HEK293 (cell line): ENCODE results near the gene MYO18B.

Experiments
- CTCF ChIP-seq: fragments of 450-650 bp; formaldehyde crosslinking; IDR thresholded peaks from 2 replicates; pipeline ENCODE4 v1.5.1; 2016; ENCODE audit warnings: missing biosample characterization, missing genetic modification characterization
- FEZF1 ChIP-seq: fragments of 450-650 bp; formaldehyde crosslinking; IDR thresholded peaks from 2 replicates; pipeline ENCODE4 v1.5.1; 2016; ENCODE audit warnings: missing biosample characterization, missing genetic modification characterization
- KLF16 ChIP-seq: fragments of 450-650 bp; formaldehyde crosslinking; IDR thresholded peaks from 2 replicates; pipeline ENCODE4 v1.5.1; 2017; ENCODE audit warnings: missing biosample characterization, missing genetic modification characterization
- ZBTB10 ChIP-seq: fragments of 450-650 bp; formaldehyde crosslinking; IDR thresholded peaks from 2 replicates; pipeline ENCODE4 v1.5.1; 2016; ENCODE audit warnings: missing biosample characterization, missing genetic modification characterization
- ZBTB21 ChIP-seq: fragments of 450-650 bp; formaldehyde crosslinking; IDR thresholded peaks from 2 replicates; pipeline ENCODE4 v1.5.1; 2017; ENCODE audit warnings: missing biosample characterization, missing genetic modification characterization
- ZBTB8A ChIP-seq: fragments of 450-650 bp; formaldehyde crosslinking; IDR thresholded peaks from 2 replicates; pipeline ENCODE4 v1.5.1; 2016; ENCODE audit warnings: missing biosample characterization, missing genetic modification characterization
- ZIC2 ChIP-seq: fragments of 450-650 bp; formaldehyde crosslinking; IDR thresholded peaks from 2 replicates; pipeline ENCODE4 v1.5.1; 2016; ENCODE audit warnings: missing biosample characterization, missing genetic modification characterization
- ZNF175 ChIP-seq: fragments of 450-650 bp; formaldehyde crosslinking; IDR thresholded peaks from 2 replicates; pipeline ENCODE4 v1.5.1; 2016; ENCODE audit warnings: missing biosample characterization, missing genetic modification characterization
- ZNF19 ChIP-seq: fragments of 450-650 bp; formaldehyde crosslinking; IDR thresholded peaks from 2 replicates; pipeline ENCODE4; 2016; ENCODE audit warnings: missing biosample characterization, missing genetic modification characterization, low read depth
- ZNF518A ChIP-seq: fragments of 450-650 bp; formaldehyde crosslinking; conservative IDR thresholded peaks from 2 replicates; pipeline ENCODE4 v1.5.1; 2016; ENCODE audit warnings: low read depth, missing biosample characterization, missing genetic modification characterization
- ZNF610 ChIP-seq: fragments of 450-650 bp; formaldehyde crosslinking; IDR thresholded peaks from 2 replicates; pipeline ENCODE4 v1.5.1; 2016; ENCODE audit warnings: missing biosample characterization, missing genetic modification characterization, borderline replicate concordance
- ZSCAN30 ChIP-seq: fragments of 450-650 bp; IDR thresholded peaks from 2 replicates; pipeline ENCODE4 v1.5.1; 2018; ENCODE audit warnings: missing biosample characterization, mild to moderate bottlenecking, missing genetic modification characterization, moderate library complexity

GRCh38 chr22:25895678-25896077 is 153.7 kb downstream of the MYO18B start:
- TF ChIP-seq CTCF (tag by site-specific recombination) (no peak), ZNF19 (tag by site-specific recombination) (no peak), ZNF610 (no peak), FEZF1 (no peak), ZNF175 (tag by site-specific recombination) (no peak), ZBTB8A (tag by site-specific recombination) (no peak), ZNF518A (tag by site-specific recombination) (no peak), ZSCAN30 (tag by site-specific recombination) (no peak), ZBTB10 (tag by site-specific recombination) (no peak), KLF16 (tag by site-specific recombination) (no peak), ZIC2 (tag by site-specific recombination) (no peak), ZBTB21 (tag by site-specific recombination) (no peak)
